GM12892 (cell line): Measurements from ENCODE around the gene ADAMTS8.

Experiments used
- POLR2A ChIP-seq: IDR thresholded peaks from 2 replicates; pipeline ENCODE4 v1.6.1; 2011; ENCODE audit warnings: low read depth, low read length, control low read depth
- POLR2AphosphoS5 ChIP-seq: IDR thresholded peaks from 2 replicates; pipeline ENCODE4 v1.6.1; 2011; ENCODE audit warnings: low read depth, low read length, control low read depth

DNA sequence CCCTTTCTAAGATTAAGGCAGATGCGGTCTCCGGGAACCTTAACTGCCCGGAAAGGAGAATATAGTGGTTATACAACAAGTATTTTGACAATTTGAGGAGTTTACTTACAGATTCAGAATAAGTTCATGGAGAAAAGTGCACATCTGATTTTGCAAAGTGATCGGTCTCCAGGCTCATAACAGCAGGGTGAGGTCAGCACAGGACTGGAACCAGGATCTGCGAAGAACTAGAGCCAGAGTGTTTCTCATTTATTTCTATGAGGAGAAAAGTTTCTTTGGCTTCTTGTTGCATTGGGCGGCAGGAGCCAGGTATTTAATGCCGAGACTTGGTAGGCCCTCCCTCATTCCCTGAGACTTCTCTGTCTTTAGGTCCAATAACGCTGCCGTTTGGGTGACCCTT, 23.8 kb upstream of the ADAMTS8 start:
- TF ChIP-seq POLR2AphosphoS5, result no peak
- TF ChIP-seq POLR2A, result no peak
